OCI-M1 (cell line): Measurements from ENCODE around the gene MEIOSIN.
"Not testable (repeated sequence)": the region's sequence is repeated elsewhere in the genome, so short reads cannot be mapped to it uniquely, and the experiment has no call there.

Source experiments
- DNase-seq: peaks from one replicate; lab custom pipeline; 2025; lab: John Stamatoyannopoulos, UW

MEIOSIN gene

GRCh38 chr19:45780448-45781213 lies 47.4 kb downstream of the MEIOSIN start:
- DNase-seq: no peak

- DNase-seq: no peak
Measured at GRCh38 chr19:45781214-45782161, 48.2 kb downstream of the MEIOSIN start.

GRCh38 chr19:45782162-45782691 lies 49.0 kb downstream of the MEIOSIN start, which contains the start of gene DMPK:
Gene DMPK, minus strand, starts transcription at chr19:45782490. Its CDS starts 138 bp downstream, at chr19:45782352.
- no peak for DNase-seq

- no peak for DNase-seq
Measured at GRCh38 chr19:45782820-45783785, 49.9 kb downstream of the MEIOSIN start.

- DNase-seq: no peak
Measured at GRCh38 chr19:45784096-45784495, 50.9 kb downstream of the MEIOSIN start.

GRCh38 chr19:45785097-45785496 lies 51.9 kb downstream of the MEIOSIN start:
- DNase-seq: no peak

GRCh38 chr19:45785781-45786532 lies 52.7 kb downstream of the MEIOSIN start:
- no peak for DNase-seq

GRCh38 chr19:45786533-45786894 lies 53.3 kb downstream of the MEIOSIN start:
- DNase-seq: no peak

GRCh38 chr19:45789035-45789786 lies 56.0 kb downstream of the MEIOSIN start:
- no peak for DNase-seq

GRCh38 chr19:45790942-45791341 lies 57.7 kb downstream of the MEIOSIN start:
- peak; percentile 74 for DNase-seq

GRCh38 chr19:45791744-45792469 lies 58.7 kb downstream of the MEIOSIN start:
- no peak for DNase-seq

- DNase-seq: peak; percentile 99
Measured at GRCh38 chr19:45792470-45793177, 59.4 kb downstream of the MEIOSIN start, which contains the start of gene DMWD. Gene DMWD, minus strand, starts transcription at chr19:45792845. Its CDS starts 89 bp downstream, at chr19:45792756.

GRCh38 chr19:45793178-45793564 lies 59.9 kb downstream of the MEIOSIN start:
- no peak for DNase-seq

GRCh38 chr19:45793876-45794275 lies 60.6 kb downstream of the MEIOSIN start:
- no peak for DNase-seq

GRCh38 chr19:45794627-45795026 lies 61.4 kb downstream of the MEIOSIN start:
- no peak for DNase-seq

GRCh38 chr19:45798995-45799517 lies 65.8 kb downstream of the MEIOSIN start:
- peak; percentile 79 for DNase-seq

GRCh38 chr19:45799541-45799940 lies 66.3 kb downstream of the MEIOSIN start:
- DNase-seq: not testable (repeated sequence)

- DNase-seq: no peak
Measured at GRCh38 chr19:45800070-45800553, 66.9 kb downstream of the MEIOSIN start.
